ENCODE results near the gene TAS2R46.
"Not testable (repeated sequence)": the region's sequence is repeated elsewhere in the genome, so short reads cannot be mapped to it uniquely, and the experiment has no call there.

The TAS2R46 gene

GRCh38 chr12:11039171-11039570 lies 22.9 kb downstream of the TAS2R46 start:
- no peak for DNase-seq

- not testable (repeated sequence) for DNase-seq
Observed at GRCh38 chr12:11033959-11034358, 28.1 kb downstream of the TAS2R46 start.

DNA sequence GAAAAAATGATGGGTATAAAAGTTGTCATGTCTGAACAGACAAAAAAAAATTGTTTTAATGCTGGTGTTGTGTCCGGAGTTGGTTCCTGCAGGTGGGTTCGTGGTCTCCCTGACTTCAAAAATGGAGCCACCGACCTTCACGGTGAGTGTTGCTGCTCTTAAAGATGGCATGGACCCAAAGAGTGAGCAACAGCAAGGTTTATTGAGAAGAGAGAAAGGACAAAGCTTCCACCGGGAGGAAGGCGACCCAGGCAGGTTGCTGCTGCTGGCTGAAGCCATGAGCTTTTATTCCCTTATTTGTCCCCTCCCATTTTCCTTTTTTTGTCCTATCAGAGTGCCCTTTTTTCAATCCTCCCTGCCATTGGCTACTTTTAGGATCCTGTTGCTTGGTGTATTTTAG lies 30.8 kb downstream of the TAS2R46 start, which contains the start of gene TAS2R31:
Gene TAS2R31, minus strand, starts transcription at position 101 of the 400 bp plus-strand sequence. Its CDS starts 72 bp downstream, at position 29.
- DNase-seq: no peak

DNA sequence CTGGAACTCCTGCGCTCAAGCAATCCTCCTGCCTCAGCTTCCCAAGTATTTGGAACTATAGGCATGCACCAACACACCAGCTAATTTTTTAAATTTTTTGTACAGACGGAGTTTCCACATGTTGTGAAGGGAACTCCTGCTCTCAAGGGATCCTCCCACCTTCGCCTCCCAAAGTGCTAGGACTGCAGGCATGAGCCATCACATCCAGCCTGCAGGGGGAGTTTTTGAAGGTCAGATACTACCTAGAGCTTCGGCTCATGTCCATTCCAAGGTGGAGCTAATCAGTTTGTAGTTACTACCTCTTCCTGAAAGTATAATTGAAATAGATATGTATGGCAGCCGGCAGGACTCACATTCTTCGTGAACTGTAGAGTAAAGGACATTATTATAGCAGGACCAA lies 36.0 kb downstream of the TAS2R46 start:
- no peak for DNase-seq

DNA sequence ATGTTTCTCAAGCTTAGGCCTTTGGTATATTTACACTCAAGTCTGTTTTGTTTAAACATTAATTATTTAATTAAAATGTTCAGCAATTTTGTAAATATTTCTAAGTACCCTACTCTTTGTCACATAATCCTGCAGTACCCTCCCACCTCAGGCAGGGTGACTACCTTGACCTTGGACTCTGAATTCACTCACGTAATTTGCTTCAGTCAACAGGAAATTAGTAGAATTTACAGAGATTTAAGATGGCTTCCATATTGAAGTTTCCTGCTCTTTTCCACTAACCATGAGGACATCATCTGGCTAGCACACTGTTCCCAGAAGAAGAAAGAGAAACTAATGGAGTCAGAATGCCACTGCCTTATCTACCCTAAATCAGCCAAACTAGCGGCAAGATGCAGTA lies 38.7 kb downstream of the TAS2R46 start:
- no peak for DNase-seq

DNA sequence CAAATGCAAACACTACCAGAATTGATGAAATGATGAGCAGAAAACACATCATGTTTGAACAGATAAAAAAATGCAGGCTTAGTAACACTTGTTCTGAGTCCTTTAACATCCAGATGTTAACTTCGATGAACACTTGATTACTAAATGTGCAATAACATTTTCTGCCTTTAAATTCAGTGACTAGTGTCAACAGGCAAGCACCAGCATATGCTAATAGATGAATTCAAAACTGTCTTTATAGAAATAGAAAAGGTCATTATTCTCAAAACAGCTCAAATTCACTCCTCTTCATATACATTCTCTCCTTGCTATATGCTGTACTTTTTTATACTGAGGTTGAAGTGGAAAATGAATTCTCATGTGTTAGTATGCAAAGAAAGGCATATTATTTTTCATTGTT lies 39.6 kb downstream of the TAS2R46 start, which contains the start of gene TAS2R19:
Gene TAS2R19, minus strand, starts transcription at position 101 of the 400 bp plus-strand sequence. Its CDS starts 49 bp downstream, at position 52.
- DNase-seq: no peak

- peak in 8 of 51 donors; percentile 1 to 52 (median 12) for DNase-seq
Observed at GRCh38 chr12:11016937-11017336, 45.2 kb downstream of the TAS2R46 start.

DNA sequence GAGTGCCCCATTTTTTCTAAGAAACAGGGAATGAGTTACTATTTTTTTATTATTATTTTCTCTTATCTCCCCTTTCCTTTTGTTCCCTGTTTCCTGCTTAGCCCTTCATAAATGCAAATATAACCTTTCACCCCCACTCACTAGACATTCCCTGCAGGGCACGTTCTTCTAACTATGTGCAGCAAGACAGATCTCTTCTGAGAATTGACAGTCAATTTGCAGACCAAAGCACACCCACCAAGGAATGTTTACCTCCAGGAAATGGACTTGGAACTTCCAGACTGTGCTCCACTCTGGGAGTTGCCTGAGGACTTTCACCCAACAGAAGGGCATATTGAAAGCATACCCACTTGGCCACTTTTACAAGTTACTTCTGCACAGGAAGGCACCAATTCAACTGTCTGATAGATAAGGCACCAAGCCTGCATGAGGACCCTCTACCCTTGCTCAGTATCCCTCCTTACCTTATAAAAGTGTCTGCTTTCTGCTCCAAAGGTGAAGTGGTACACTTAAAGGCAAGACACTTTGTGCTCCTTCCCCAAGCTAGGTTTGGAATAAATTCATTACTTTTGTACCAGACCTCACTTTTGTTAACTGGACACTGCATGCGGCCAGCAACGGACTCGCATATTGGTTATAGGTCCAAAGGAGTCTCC lies 46.2 kb downstream of the TAS2R46 start:
- DNase-seq: no peak

GRCh38 chr12:11014234-11014633 lies 47.9 kb downstream of the TAS2R46 start:
- no peak for DNase-seq
